Renal cortex interstitium (tissue), 11 donors: Measurements from ENCODE around the gene CYS1. TPM values are rescaled to one million over a fixed set of nuclear protein-coding genes. Genes with fewer than 3 reads are reported as not detected.
"Not testable (repeated sequence)": the region's sequence is repeated elsewhere in the genome, so short reads cannot be mapped to it uniquely, and the experiment has no call there.

ENCODE experiments used
- DNase-seq, 11 donors: peaks; one replicate each; pipeline ENCODE4 v3.0.0-alpha.2; 2013; ENCODE audit warnings: low read depth in 9 of 11, low spot score in 4 of 11; ENCODE audit errors: extremely low read depth in 1 of 11
- polyA plus RNA-seq, 3 donors: library from polyadenylated mRNA; unstranded; fragments of 120-200 nt; gene quantifications; one replicate each; pipeline ENCODE4 v1.2.1, GENCODE V29; 2013; ENCODE audit not compliant: insufficient read length in 3 of 3

CYS1 gene
- polyA plus RNA-seq, 3 donors, result 90.8 to 108 (median 103) TPM

DNA sequence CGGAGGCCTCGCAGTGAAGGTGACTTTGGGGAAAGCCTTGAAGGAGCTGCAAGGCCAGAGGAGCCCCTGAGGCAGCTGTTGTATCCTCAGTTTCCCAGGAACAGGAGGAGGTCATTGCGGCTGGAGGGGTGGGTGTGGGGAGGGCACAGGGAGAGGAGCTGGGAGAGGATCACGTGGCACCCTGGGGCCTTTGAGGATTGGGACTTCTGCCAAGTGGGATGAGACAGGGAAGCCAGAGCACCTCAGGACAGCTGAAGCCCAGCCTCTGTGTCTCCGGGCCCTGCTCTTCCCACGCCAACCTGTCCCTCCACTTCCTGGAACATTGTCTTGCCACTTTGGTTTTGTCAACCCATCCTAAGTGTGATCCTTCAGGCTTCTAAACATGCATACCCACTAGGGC lies 23.0 kb upstream of the CYS1 start:
- DNase-seq, result no peak

DNA sequence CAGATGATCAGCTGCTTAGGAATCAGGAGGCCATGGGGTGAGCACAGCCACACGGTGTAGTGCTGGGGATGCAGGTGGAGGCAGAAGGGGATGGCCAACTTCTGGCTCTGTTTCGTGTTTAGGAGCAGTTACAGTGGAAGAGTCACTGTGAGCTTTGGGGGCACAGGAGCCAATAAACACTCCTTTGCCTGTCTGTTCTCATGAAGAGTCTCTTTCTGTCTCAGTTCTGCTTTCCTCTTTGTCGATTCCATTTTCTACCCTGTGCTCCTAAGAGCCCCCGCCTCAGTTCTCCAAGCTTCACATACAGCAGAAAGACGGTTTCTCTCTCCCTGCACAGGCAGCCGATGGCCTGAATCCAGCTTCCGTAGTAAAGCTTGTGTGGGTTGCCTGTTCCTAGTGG lies 21.3 kb upstream of the CYS1 start:
- no peak for DNase-seq

DNA sequence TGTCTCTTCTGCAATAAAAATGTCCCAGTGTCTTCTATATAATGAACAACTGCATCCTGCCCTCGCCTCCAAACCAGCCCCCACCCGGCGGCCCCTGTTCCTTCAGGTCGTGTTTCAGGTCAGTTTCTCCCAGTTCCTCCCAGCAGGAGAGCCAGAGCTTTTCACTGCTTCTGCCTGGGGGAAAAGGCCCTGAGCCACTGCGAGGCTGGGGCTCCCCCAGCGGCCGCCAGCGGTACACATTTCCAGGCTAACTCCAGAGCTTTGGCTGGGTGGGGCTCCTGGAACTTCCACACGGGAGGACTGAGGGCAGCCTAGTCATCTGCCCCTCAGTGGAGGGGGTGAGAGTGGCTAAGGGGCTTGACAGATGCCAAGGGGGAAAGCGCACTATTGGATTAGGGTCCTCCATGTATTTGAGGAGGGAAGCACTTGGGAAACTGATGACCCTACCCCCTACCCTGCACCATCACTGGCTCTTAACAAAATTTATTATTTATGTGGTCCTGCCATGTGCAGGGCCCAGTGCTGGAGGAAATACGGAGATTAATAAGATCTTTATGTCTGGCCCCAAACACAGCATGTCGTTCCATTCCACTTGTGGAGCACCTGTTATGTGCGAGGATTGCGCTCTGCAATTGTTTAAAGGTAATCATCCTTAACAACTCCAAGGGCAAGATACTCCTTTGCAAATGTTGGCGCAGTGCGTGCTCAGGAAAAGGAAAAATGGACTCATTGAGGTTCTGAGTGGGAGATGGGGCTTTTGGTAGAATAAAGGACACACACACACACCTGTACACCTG lies 17.3 kb upstream of the CYS1 start:
- no peak for DNase-seq

DNA sequence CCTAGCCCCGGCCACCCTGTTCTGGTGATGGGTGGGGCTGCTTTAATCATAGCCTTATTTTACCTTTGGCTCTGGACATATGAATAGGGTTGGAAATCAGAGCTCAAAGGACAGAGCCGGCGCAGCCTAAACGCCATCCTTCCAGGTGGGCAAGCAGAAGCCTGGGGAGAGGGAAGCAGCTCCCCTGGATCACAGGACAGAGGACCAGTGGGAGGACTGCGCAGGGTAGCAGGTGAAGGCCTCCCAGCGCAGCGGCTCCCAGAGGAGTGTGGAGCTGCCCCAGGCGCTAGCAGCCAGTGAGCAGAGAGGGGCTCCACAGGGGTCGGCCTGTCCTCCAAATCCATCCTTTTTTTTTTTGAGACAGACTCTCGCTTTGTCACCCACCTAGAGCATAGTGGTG lies 16.4 kb upstream of the CYS1 start:
- DNase-seq, result no peak

DNA sequence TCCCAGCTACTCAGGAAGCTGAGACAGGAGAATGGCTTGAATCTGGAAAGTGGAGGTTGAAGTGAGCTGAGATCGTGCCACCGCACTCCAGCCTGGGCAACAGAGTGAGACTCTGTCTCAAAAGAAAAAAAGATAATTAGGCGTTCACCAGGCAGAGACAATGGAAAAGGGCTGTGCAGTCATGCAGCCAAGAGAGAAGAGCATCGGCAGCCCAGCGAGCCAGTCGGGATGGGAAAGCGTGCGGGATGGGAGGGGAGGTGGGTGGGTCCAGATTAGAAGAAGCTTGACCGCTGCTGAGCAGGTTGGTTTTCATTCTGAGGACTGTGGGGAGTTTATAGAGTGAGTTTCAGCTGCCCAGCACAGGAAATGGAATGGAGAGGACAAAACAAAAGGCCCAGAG lies 15.0 kb upstream of the CYS1 start:
- DNase-seq, result no peak

DNA sequence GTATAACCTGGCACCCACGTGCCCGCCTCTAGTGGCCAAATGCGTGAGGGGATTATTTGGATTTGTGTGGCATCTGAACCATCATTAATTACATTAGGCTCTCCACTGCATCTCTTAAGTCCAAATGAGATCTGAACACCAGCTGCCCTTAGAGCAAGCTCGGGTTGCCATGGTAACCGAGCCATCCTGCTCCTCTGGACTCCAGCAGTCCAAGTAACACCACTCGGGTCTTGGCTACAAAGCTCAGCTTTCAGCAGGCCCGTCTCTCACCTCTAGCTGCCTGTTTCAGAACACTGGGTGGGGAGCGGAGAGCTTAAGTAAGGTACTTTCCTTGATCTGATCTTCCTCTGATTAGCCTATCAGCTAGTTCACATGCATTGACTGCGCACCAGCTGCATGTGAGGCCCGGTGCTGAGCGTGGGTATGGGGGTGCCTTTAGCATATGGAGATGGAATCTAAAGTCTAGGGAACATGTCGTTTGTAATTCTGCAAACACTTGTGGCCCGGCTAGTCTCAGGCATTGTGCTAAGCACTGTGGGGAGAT lies 14.1 kb upstream of the CYS1 start:
- DNase-seq, result no peak

DNA sequence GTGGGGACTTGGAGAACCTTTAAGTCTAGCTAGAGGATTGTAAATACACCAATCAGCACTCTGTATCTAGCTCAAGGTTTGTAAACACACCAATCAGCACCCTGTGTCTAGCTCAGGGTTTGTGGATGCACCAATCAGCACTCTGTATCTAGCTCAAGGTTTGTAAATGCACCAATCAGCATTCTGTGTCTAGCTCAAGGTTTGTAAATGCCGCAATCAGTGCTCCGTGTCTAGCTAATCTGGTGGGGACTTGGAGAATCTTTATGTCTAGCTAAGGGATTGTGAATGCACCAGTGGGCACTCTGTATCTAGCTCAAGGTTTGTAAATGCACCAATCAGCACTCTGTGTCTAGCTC lies 11.7 kb upstream of the CYS1 start:
- not testable (repeated sequence) for DNase-seq

DNA sequence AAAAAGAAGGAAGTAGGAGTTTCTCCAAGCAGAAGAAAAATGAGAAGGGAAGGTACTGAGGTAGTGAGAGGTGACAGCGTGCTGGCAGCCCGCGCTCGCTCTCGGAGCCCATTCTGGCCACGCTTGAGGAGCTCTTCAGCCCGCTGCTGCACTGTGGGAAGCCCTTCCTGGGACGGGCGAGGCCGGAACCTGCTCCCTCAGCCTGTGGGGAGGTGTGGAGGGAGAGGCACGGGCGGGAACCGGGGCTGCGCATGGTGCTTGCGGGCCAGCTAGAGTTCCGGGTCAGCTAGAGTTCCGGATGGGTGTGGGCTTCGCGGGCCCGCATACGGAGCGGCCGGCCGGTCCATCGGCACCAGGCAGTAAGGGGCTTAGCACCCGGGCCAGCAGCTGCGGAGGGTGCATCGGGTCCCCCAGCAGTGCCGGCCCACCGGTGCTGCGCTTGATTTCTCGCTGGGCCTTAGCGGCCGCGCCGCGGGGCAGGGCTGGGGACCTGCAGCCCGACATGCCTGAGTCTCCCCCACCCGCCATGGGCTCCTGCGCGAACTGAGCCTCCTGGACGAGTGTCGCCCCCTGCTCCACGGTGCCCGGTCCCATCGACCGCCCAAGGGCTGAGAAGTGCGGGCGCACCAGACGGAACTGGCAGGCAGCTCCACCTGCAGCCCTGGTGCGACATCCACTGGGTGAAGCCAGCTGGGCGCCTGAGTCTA lies 11.1 kb upstream of the CYS1 start:
- DNase-seq, result no peak

DNA sequence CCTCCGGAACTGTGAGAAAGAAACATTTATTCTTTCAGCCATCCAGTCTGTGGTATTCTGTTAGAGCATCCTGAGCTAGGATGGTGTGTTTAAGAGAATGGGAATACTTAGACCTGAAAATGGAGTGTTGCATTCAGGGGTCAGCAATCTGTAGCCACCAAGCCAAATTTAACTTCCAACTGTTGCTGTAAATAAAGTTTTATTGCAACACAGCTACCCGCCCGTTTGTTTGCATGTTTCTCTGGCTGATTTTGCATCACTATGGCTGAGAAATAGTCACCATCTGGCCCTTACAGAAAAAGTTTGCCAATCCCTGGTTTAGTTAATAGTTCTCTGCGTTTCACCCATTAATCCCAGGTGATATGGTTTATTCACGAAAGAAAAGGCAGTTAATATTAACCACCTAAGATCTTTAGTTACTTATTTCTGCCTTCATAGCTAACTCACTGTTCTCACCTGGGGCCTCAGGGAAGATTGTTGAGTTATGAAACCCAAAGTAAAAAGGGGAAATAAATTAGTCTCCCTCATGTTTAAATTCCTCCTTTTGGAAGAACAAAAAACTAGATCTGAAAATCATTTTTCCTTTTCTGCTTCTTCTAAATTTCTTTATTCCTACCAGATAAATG lies 9.5 kb upstream of the CYS1 start:
- DNase-seq, result no peak

DNA sequence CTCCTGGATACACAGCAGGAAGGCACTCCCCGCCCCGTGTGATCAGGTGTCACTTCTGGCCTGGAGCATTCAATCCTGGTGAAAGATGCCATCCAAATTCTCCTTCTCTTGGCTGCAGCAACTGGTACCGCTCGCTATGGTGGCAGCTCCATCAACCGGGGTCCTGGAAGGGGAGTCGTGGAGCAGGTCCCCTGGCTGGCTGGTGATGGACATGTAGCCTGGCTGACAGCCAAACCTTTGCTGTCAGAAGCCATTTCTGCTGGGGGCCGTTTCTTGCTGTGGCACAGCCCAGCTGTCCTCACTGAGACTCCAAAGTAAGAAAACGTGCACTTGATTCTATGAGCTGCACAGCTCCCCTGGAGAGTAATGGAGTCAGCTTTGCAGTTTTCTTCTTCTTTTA lies 7.1 kb upstream of the CYS1 start:
- no peak for DNase-seq

DNA sequence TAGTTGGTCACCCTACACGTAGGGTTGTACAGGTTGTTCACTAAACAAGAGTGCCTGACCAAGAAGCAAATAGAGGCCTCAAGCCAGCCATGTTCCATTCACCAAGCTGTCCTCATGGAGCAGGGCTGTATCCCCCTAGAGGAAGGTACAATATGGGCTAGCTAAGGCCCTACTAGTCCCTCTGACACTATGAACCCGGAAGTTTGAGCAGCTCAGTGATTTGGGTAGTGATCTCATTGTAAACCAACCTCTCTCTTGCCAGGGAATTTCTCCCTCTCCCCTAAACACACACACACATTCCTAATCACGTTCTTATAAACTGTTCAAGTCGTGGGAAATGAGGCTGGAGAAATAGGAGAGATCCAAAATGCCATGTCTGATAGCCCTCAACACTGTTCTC lies 6.7 kb upstream of the CYS1 start:
- no peak for DNase-seq

DNA sequence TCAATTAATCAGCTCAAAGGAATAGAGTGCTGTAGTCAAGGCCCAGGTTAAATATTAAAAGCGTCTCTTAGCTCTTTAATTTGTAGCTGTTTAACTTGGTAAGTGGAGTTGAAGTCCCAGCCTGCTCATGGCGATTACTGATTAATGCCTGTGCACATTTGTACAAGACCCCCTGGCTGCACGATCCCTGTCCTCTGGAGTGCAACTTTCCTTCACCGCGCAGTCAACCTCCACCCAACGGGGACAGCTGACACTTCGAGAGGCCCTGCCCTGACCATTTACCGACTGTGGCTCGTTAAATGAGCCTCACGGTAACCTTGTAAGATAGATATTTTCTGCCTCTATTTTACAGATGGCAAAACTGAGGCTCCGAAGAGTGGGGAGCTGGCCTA lies 5.5 kb upstream of the CYS1 start:
- DNase-seq, result peak in 1 of 11 donors; percentile 81

DNA sequence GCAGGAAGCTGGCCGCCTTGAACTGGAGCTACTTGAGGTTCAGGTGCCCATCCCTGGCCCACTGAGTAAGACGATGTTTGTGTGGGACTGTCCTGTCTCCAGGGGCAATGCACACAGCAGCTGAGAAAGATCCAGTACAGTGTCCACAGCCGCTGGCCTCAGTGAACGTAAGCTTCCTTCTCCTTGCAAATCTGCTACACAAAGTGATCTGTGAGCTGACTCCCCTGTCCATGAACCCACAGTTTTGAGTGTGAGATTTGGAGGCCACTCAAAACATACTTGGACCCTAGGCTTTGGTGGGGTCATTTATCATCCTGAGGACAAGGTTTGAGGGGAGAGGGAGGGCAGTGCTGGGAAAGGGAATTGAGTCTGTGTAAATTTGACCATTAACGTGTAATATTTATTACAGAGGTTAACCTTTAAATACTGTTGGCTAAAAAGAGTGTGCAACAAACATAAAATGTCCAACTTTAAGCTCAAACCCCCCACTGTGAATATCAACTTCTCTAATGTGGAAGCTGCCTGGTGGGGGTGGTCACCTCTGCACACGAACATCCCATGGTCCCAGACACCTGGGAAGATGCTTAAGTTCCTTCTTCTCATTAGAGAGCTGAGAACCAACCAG lies 4.9 kb upstream of the CYS1 start:
- DNase-seq, result no peak

DNA sequence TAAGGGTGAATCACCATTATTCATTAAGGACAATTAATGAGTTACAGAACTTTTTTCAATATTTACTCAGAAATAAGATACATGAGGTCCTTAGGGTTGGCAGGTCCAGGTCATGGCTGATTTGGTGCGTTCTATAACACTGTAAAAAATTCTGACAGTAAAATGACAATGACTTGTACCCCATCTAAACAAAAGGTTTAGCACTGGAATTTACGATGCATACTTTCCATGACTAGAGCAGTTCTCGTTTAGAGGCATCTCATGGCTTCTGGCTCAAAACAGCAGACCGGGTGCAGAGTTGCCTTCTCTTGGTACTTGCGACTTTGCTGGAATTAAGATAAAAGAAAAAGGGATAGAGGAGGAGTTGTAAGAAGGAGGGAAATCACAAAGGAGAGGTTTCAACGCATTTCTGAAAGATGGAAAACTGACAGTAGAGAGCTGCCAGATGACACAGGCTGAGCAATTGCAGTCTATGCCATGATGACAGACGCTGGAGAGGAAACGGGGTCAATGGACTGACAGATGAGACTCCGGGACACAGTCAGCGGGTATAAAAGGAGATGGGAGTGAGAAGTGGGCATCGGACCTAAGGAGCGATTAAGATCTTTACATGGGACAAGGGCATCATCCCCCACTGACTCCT lies 4.1 kb upstream of the CYS1 start:
- DNase-seq, result no peak

DNA sequence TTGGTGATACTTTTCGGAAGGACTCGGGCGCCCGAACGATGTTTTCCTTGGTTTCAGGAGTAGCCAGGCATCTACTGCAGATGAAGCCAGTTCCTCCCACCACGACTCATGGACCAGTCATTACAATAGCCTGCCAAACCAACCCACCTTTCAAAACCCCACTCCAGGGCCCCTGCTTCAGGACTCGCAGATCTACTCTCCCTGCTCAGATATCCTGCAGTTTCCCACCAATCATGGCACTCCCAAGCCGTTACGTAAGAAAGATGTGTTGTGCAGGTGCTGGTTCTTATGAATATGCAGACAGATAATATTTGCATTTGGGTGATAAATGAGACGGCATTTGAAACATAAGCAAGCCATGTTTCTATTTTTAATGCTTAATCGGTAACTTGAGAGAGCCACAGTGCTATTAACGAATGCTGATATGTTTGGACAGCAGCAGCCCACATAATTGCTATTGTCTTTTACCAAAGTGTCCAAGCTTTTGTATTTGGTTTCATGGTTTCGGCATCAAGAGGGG lies 3.5 kb upstream of the CYS1 start:
- DNase-seq, result no peak

DNA sequence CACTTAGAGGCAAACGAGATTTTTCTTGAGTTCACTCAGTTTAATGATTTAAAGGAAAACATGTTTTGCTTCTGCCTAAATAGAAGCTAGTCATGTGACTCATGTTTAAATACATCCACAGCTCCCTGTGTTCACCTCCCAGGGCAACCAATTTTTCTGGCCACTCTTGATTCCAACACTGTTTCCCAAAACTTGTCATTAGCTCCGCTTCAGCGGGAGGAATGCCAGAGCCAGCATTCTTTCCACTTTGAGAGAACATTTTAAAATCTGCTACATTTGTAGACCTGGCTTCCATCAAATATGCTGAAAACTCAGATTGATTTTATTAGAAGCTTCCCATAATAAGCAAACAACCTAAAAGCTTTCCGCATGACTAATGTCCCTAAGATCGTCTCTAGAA lies 2.8 kb upstream of the CYS1 start:
- no peak for DNase-seq

DNA sequence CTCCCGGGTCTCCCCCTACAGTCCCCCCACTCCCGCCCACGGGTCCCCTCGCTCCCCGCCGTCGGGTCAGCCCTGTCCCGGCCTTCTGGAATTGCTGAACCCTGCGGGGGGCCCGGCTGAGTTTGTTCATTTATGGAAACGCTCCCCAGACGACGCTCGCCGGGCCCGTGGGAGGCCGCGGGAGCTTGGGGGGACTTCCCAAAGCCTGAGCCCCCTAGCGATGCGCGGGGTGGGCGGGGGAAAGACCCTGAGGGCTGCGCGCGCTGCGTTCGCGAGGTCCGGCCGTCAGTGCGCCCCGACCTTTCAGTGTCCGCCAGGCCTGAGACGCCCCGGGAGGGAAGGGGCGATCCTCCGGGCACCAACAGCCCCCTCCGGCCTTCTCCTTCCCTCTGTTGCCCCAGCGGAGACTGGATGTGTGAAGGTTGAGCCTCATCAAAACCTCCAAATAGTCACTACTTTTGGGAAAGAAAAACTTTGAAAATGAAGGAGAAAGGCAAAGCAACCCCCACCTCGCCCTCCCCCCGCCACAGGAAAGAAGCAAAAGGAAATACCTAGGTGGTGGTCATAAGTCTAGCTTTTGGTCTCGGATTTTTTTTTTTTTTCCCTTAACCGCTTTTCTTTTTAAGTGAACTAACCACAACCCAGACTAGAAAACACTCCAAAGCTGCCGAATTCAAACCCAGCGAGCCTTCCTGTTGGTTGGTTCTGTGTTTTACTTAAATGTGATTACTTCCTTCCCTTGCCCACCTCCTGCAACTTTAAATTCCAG lies 509 bp upstream of the CYS1 start:
- no peak for DNase-seq

DNA sequence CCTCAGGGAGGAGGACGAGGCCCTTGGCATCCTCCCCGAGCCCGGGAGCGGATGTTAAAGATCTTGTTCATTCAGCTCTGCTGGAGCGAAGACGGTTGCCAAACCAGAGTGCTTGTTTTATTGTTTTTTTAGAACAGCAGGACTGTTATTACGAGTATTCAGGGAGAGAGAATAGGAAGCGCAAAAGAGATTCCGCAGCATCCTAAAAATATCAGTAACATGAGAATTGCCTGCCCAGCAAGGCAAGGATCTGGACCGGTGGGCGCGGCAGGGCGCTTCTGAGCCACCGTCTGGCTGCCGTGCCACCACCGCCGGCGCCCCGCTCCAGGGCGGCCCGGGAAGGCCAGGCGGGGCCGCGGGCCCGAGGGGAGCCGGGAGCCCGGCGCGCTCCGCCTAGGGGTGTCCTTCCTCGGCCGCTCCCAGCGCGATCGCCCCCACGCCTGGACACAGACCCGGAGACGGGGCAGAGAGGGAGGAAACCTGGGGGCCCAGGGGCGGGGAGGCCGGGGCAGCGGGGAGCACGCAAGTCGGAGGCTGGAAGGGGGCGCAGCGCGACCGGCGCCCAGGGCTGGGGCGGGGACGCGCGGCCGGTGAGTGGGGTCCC lies 843 bp downstream of the CYS1 start:
- DNase-seq, result no peak
